Tibial artery (tissue), 4 donors: ENCODE data around the gene CCDC180.
A peak's percentile ranks its signal among the peaks of the same experiment; 100 is the strongest.
"Not testable (repeated sequence)": the region's sequence is repeated elsewhere in the genome, so short reads cannot be mapped to it uniquely, and the experiment has no call there.

ENCODE experiments used
- DNase-seq, 2 donors: peaks; one replicate each; pipeline ENCODE4 v3.0.0-alpha.2; 2019
- H3K27ac ChIP-seq, 2 donors: fragments of 200-600 bp; sonication (generic) in 1 of 2; 1 replicate in 1 of 2; 2 replicates in 1 of 2; pipeline ENCODE4 v1.5.1; 2018 to 2019; ENCODE audit warnings: mild to moderate bottlenecking in 1 of 2
- H3K27me3 ChIP-seq, 2 donors: fragments of 200-600 bp; sonication (generic) in 1 of 2; one replicate each; pipeline versions ENCODE4 v1.5.1 to v1.6.0; 2016 to 2019
- H3K36me3 ChIP-seq, 3 donors: fragments of 200-600 bp; sonication (generic) in 2 of 3; one replicate each; pipeline ENCODE4 v1.5.1; 2016 to 2019; ENCODE audit warnings: mild to moderate bottlenecking in 2 of 3
- H3K4me1 ChIP-seq, 4 donors: fragments of 200-600 bp; sonication (generic) in 2 of 4; 1 replicate in 3 of 4; 2 replicates in 1 of 4; pipeline ENCODE4 v1.5.1; 2016 to 2019
- H3K4me3 ChIP-seq, 2 donors: fragments of 200-600 bp; sonication (generic) in 1 of 2; 1 replicate in 1 of 2; 2 replicates in 1 of 2; pipeline ENCODE4 v1.5.1; 2018 to 2019; ENCODE audit warnings: mild to moderate bottlenecking in 2 of 2
- H3K9me3 ChIP-seq, 3 donors: fragments of 200-600 bp; sonication (generic) in 1 of 3; one replicate each; pipeline ENCODE4 v1.5.1; 2016 to 2019
- CTCF ChIP-seq, 2 experiments: fragments of 200-600 bp in 1 of 2; fragments of 450-650 bp in 1 of 2; IDR thresholded peaks; one replicate each; pipeline ENCODE4 v1.5.1; 2017 to 2019; ENCODE audit warnings: antibody characterized with exemption in 2 of 2, mild to moderate bottlenecking in 1 of 2, moderate library complexity in 1 of 2
- intact Hi-C: fragments of 100-400 bp; cut with DNase I; formaldehyde crosslinking; loops from one replicate; pipeline ENCODE4 v1.15.0; 2023; ENCODE audit warnings: low total_unique reads

Gene CCDC180

GRCh38 chr9:97307500-97308163 is at the start of gene CCDC180:
Gene CCDC180 (plus strand): TSS chr9:97307659. CDS start chr9:97308064, 405 bp downstream.
- H3K27me3 ChIP-seq = no peaks in the 10 kb centered on the region
- peaks cover 0 to 12% (median 9%) of the 10 kb centered on the region in 4 donors for H3K4me1 ChIP-seq
- peak within 1 kb of the TSS; percentile 2 to 21 for H3K4me3 ChIP-seq
- H3K9me3 ChIP-seq = no peaks in the 10 kb centered on the region
- no peak for TF ChIP-seq CTCF (IDR thresholded peaks at IDR 0.05)
- intact Hi-C loops = no loop called here
- H3K27ac ChIP-seq = peak within 1 kb of the TSS in 1 of 2 donors; percentile 6
- DNase-seq = peak; percentile 52 to 67
- H3K36me3 ChIP-seq = peaks cover 0 to 36% (median 10%) of the 10 kb centered on the region in 3 donors

- H3K4me3 ChIP-seq, intact Hi-C loops, H3K36me3 ChIP-seq, H3K27me3 ChIP-seq, H3K9me3 ChIP-seq, H3K4me1 ChIP-seq, H3K27ac ChIP-seq, DNase-seq: not testable (repeated sequence)
These were observed 47.5 kb upstream of the CCDC180 start for GRCh38 chr9:97259834-97260514.

- Histone ChIP-seq H3K9me3 (no peaks in the 10 kb centered on the region), H3K36me3 (peaks cover 0 to under 1% (median 0%) of the 10 kb centered on the region in 3 donors), H3K27ac (no peak overlapping the region), H3K4me3 (no peak overlapping the region), H3K27me3 (no peaks in the 10 kb centered on the region), H3K4me1 (no peaks in the 10 kb centered on the region)
- no peak for DNase-seq
- intact Hi-C loops = no loop called here
- TF ChIP-seq CTCF (IDR thresholded peaks at IDR 0.05) = no peak
These were observed 36.2 kb upstream of the CCDC180 start for GRCh38 chr9:97271292-97271691.

GRCh38 chr9:97272072-97272471 is 35.4 kb upstream of the CCDC180 start:
- TF ChIP-seq CTCF (IDR thresholded peaks at IDR 0.05) = no peak
- no peak for DNase-seq
- intact Hi-C loops = no loop called here
- Histone ChIP-seq H3K4me1 (no peaks in the 10 kb centered on the region), H3K9me3 (no peaks in the 10 kb centered on the region), H3K36me3 (peaks cover 5 to 7% (median 6%) of the 10 kb centered on the region in 3 donors), H3K27me3 (no peaks in the 10 kb centered on the region), H3K4me3 (no peak overlapping the region), H3K27ac (no peak overlapping the region)

GRCh38 chr9:97276310-97276852 is 31.1 kb upstream of the CCDC180 start:
- Histone ChIP-seq H3K4me1 (no peaks in the 10 kb centered on the region), H3K36me3 (peaks cover 47 to 50% (median 48%) of the 10 kb centered on the region in 3 donors), H3K9me3 (no peaks in the 10 kb centered on the region), H3K27ac (no peak overlapping the region), H3K4me3 (no peak overlapping the region), H3K27me3 (no peaks in the 10 kb centered on the region)
- intact Hi-C loops = no loop called here
- no peak for DNase-seq
- TF ChIP-seq CTCF (IDR thresholded peaks at IDR 0.05) = no peak

GRCh38 chr9:97277953-97278352 is 29.5 kb upstream of the CCDC180 start:
- TF ChIP-seq CTCF (IDR thresholded peaks at IDR 0.05) = no peak
- Histone ChIP-seq H3K4me3 (no peak overlapping the region), H3K27ac (no peak overlapping the region), H3K27me3 (no peaks in the 10 kb centered on the region), H3K36me3 (peaks cover 55 to 65% (median 60%) of the 10 kb centered on the region in 3 donors), H3K9me3 (no peaks in the 10 kb centered on the region), H3K4me1 (no peaks in the 10 kb centered on the region)
- intact Hi-C loops = no loop called here
- DNase-seq = no peak
